Astrocyte of the spinal cord (primary cell): Measurements from ENCODE around the gene PCDHGB2.

Experiments used
- DNase-seq: peaks from one replicate; pipeline ENCODE4 v3.0.0; 2011; ENCODE audit warnings: low read depth, low spot score
- H3K4me3 ChIP-seq: 2 replicates; pipeline ENCODE4 v1.5.1; 2011; ENCODE audit warnings: low read depth, mild to moderate bottlenecking, low read length, moderate library complexity
- in situ Hi-C: cut with HindIII; loops from 2 replicates; pipeline ENCODE4 v1.10.0; 2017; ENCODE audit warnings: low sequenced_read_pairs
- TF ChIP-seq, protein P1 (sequence below): IDR thresholded peaks from 2 replicates; pipeline ENCODE4 v1.5.1; 2012; ENCODE audit warnings: low read depth, mild to moderate bottlenecking, low read length, inconsistent platforms

Gene PCDHGB2

GRCh38 chr5:141363952-141364660, 4.3 kb downstream of the PCDHGB2 start, which contains the start of gene PCDHGA5:
TSS of gene PCDHGA5 (plus strand) at chr5:141364162. CDS start at chr5:141364331, 169 bp downstream.
- in situ Hi-C loops, result no loop called here
- no peak for DNase-seq
- peak within 1 kb of the TSS; percentile 7 for H3K4me3 ChIP-seq
- TF ChIP-seq, protein P1, sequence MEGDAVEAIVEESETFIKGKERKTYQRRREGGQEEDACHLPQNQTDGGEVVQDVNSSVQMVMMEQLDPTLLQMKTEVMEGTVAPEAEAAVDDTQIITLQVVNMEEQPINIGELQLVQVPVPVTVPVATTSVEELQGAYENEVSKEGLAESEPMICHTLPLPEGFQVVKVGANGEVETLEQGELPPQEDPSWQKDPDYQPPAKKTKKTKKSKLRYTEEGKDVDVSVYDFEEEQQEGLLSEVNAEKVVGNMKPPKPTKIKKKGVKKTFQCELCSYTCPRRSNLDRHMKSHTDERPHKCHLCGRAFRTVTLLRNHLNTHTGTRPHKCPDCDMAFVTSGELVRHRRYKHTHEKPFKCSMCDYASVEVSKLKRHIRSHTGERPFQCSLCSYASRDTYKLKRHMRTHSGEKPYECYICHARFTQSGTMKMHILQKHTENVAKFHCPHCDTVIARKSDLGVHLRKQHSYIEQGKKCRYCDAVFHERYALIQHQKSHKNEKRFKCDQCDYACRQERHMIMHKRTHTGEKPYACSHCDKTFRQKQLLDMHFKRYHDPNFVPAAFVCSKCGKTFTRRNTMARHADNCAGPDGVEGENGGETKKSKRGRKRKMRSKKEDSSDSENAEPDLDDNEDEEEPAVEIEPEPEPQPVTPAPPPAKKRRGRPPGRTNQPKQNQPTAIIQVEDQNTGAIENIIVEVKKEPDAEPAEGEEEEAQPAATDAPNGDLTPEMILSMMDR, result no peak

DNA sequence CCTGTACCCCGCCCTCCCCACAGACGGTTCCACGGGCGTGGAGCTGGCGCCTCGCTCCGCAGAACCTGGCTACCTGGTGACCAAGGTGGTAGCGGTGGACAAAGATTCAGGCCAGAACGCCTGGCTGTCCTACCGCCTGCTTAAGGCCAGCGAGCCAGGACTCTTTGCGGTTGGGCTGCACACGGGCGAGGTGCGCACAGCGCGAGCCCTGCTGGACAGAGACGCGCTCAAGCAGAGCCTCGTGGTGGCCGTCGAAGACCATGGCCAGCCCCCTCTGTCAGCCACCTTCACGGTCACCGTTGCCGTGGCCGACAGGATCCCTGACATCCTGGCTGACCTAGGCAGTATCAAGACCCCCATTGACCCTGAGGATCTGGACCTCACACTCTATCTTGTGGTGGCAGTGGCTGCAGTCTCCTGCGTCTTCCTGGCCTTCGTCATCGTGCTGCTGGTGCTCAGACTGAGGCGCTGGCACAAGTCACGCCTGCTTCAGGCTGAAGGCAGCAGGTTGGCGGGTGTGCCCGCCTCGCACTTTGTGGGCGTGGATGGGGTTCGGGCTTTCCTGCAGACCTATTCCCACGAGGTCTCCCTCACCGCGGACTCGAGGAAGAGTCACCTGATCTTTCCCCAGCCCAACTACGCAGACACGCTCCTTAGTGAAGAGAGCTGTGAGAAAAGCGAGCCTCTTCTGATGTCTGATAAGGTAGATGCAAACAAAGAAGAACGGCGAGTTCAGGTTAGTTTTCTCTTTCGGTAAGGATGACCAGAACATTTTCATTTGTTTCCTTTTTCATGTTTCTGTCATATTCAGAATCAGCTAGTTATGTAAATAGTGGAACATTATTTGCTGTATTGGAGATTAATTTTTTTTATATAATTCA, 6.5 kb downstream of the PCDHGB2 start:
- no peak overlapping the region for H3K4me3 ChIP-seq
- in situ Hi-C loops, result no loop called here
- DNase-seq, result no peak
- TF ChIP-seq, protein P1, result no peak

- in situ Hi-C loops, result no loop called here
- DNase-seq, result peak; percentile 68
- peak within 1 kb of the TSS; percentile 38 for H3K4me3 ChIP-seq
- TF ChIP-seq, protein P1, result peak; percentile 57
Measured at GRCh38 chr5:141369994-141370848, 10.4 kb downstream of the PCDHGB2 start, which contains the start of gene PCDHGB3. TSS of gene PCDHGB3 (plus strand) at chr5:141370242. CDS start at chr5:141370395, 153 bp downstream.

- TF ChIP-seq, protein P1, result no peak
- in situ Hi-C loops, result no loop called here
- no peak for DNase-seq
- no peak overlapping the region for H3K4me3 ChIP-seq
Measured at GRCh38 chr5:141371572-141372475, 12.0 kb downstream of the PCDHGB2 start.

- peak; percentile 48 for DNase-seq
- peak within 1 kb of the TSS; percentile 38 for H3K4me3 ChIP-seq
- in situ Hi-C loops, result no loop called here
- TF ChIP-seq, protein P1, result peak; percentile 58
Measured at GRCh38 chr5:141373673-141374317, 14.0 kb downstream of the PCDHGB2 start, which contains the start of gene PCDHGA6. TSS of gene PCDHGA6 (plus strand) at chr5:141373891. CDS start at chr5:141374084, 193 bp downstream.
